ENCODE results near the gene KBTBD4. TPM values are rescaled to one million over a fixed set of nuclear protein-coding genes. Genes with fewer than 3 reads are reported as not detected.
A peak's percentile ranks its signal among the peaks of the same experiment; 100 is the strongest.

KBTBD4 gene
- 10 to 100 TPM; 22.8 to 34.5 (median 30.7) TPM for total RNA-seq

DNA sequence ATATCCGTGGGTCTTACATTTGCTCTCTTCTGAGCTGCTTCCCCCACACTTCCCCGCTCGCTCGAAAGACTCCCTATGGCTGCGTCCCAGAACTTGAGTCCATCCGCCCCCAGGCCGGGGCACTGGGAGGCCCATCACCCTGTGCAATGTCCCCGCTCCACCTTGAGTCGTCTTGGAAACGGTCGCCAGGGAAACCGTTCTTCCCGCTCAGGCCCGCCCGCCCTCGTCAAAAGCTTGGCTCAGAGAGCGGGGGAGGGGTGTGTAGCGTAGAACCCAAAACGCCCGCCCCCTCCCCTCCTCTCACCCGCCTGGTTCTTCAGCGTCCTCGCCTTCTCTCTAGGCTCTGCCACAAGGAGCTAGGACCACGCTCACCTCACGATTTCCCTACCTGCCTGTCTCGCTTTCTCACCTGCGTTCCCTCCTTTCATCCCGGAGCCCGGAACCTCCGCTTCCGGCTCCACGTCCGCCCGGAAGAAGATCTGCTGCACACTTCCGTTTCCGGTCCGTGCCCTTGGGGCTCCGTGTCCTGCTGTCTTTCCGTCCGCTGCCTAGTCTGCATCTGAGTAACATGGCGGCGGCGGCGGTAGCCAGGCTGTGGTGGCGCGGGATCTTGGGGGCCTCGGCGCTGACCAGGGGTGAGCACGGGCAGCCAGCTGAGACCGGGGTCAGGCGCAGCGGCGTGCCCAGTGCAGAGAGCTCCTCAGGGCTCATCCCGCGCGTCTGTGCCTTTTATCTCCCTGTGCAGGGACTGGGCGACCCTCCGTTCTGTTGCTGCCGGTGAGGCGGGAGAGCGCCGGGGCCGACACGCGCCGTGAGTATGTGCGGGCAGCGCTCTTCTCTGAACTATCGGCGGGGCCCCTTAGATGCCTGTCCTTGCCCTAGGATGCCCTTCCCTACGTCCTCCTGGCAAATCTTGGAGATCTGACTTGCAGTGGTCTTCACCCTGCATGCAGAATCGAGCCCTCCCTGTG, at the start of gene KBTBD4, which contains the start of gene NDUFS3:
Gene KBTBD4 (minus strand): TSS at position 447 of the 971 bp plus-strand sequence. CDS start 19 bp downstream, at position 428.
Gene NDUFS3 (plus strand): TSS at position 551 of the 971 bp plus-strand sequence. CDS start 18 bp downstream, at position 569.
- Histone ChIP-seq H3K9me3 (no peaks in the 10 kb centered on the region), H3K27me3 (no peaks in the 10 kb centered on the region), H3K4me3 (replicated peaks in 1 of 3) (peak within 1 kb of the TSS; percentile 87 to 95 (median 93)), H3K36me3 (peaks cover 38 to 45% of the 10 kb centered on the region in 2 donors), H3K4me1 (peaks cover 11 to 22% of the 10 kb centered on the region in 2 donors), H3K27ac (peak within 1 kb of the TSS; percentile 67 to 89 (median 77))
- TF ChIP-seq CTCF (IDR thresholded peaks at IDR 0.05): no peak
- TF ChIP-seq POLR2A (IDR thresholded peaks at IDR 0.05): peak; percentile 14 to 62
- WGBS, 2 donors: 0 to 1% methylated on average over 48 to 67 of the region's 72 CpGs
- intact Hi-C loops (cut with DNase I): no loop called here
- peak; percentile 85 to 90 for DNase-seq

DNA sequence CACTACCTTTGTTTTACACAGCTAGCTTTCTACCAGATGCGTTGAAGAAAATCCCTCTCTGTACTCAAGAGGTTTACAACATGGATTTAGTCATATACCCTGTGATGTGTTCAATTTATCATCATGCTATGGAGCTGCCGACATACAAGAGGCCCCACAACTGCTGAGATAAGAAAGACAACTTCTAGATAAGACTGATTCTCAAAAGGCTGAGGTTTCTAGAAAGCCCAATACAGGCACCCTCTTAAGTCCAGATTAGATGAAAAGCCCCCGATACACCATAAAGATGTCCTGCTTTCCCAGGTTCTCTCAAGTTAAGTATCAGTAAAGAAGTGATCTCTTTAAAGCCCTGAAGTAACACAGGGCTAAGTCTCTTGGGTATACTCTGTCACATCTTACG, 49.3 kb upstream of the KBTBD4 start:
- TF ChIP-seq POLR2A (IDR thresholded peaks at IDR 0.05) (no peak), CTCF (IDR thresholded peaks at IDR 0.05) (no peak)
- H3K27ac ChIP-seq: no peak overlapping the region
- no peak for DNase-seq
- H3K4me3 ChIP-seq (replicated peaks in 1 of 3): no peak overlapping the region
- no peaks in the 10 kb centered on the region for H3K4me1 ChIP-seq
- H3K27me3 ChIP-seq: no peaks in the 10 kb centered on the region
- peaks cover 53 to 80% of the 10 kb centered on the region in 2 donors for H3K36me3 ChIP-seq
- intact Hi-C loops (cut with DNase I): no loop called here
- 88 to 89% methylated on average over 4 of the region's 4 CpGs for WGBS, 2 donors
- H3K9me3 ChIP-seq: no peaks in the 10 kb centered on the region

DNA sequence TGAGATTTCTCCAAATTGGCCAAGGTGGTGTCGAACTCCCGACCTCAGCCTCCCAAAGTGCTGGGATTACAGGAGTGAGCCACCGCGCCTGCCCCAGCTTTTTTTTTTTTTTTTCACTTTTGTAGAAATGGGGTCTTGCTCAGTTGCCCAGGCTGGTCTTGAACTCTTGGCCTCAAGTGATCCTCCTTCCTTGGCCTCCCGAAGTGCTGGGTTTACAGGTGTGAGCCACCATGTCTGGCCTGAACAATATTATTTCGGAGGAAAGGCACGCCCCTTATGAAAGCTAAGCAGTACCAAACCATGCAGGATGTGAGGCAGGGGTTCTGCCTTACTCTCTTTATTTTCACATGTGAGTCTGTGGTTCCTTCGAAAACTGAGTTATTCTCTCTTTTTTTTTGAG, 47.5 kb upstream of the KBTBD4 start:
- Histone ChIP-seq H3K36me3 (peaks cover 47 to 86% of the 10 kb centered on the region in 2 donors), H3K4me1 (no peaks in the 10 kb centered on the region), H3K27me3 (no peaks in the 10 kb centered on the region), H3K27ac (no peak overlapping the region), H3K9me3 (no peaks in the 10 kb centered on the region), H3K4me3 (replicated peaks in 1 of 3) (no peak overlapping the region)
- DNase-seq: no peak
- intact Hi-C loops (cut with DNase I): no loop called here
- TF ChIP-seq POLR2A (IDR thresholded peaks at IDR 0.05) (no peak), CTCF (IDR thresholded peaks at IDR 0.05) (no peak)
- WGBS, 2 donors: 89 to 90% methylated on average over 8 of the region's 8 CpGs

GRCh38 chr11:47620836-47621378, 42.1 kb upstream of the KBTBD4 start:
- intact Hi-C loops (cut with DNase I): no loop called here
- Histone ChIP-seq H3K9me3 (no peaks in the 10 kb centered on the region), H3K27ac (no peak overlapping the region), H3K4me1 (peaks cover 16 to 25% of the 10 kb centered on the region in 2 donors), H3K27me3 (no peaks in the 10 kb centered on the region), H3K36me3 (peaks cover 14 to 38% of the 10 kb centered on the region in 2 donors), H3K4me3 (replicated peaks in 1 of 3) (no peak overlapping the region)
- 87 to 91% methylated on average over 2 of the region's 2 CpGs for whole genome bisulfite sequencing, 2 donors
- no peak for TF ChIP-seq POLR2A (IDR thresholded peaks at IDR 0.05)
- no peak for TF ChIP-seq CTCF (IDR thresholded peaks at IDR 0.05)
- no peak for DNase-seq
